HL-60 (cell line): ENCODE results near the gene CCNJ.

Experiments
- CTCF ChIP-seq: IDR thresholded peaks from one replicate; pipeline ENCODE4 v1.5.1; 2011; ENCODE audit warnings: low read length, control low read depth, inconsistent platforms; ENCODE audit not compliant: insufficient read depth
- GABPA ChIP-seq: IDR thresholded peaks from 2 replicates; pipeline ENCODE4 v1.6.1; 2012; ENCODE audit warnings: low read depth
- POLR2AphosphoS5 ChIP-seq: IDR thresholded peaks from 2 replicates; pipeline ENCODE4 v1.6.1; 2012; ENCODE audit warnings: low read depth
- REST ChIP-seq: IDR thresholded peaks from 2 replicates; pipeline ENCODE4 v1.6.1; 2012; ENCODE audit warnings: low read depth; ENCODE audit not compliant: insufficient replicate concordance
- SPI1 ChIP-seq: IDR thresholded peaks from 2 replicates; pipeline ENCODE4 v1.6.1; 2012; ENCODE audit warnings: low read depth, mild to moderate bottlenecking, borderline replicate concordance

DNA sequence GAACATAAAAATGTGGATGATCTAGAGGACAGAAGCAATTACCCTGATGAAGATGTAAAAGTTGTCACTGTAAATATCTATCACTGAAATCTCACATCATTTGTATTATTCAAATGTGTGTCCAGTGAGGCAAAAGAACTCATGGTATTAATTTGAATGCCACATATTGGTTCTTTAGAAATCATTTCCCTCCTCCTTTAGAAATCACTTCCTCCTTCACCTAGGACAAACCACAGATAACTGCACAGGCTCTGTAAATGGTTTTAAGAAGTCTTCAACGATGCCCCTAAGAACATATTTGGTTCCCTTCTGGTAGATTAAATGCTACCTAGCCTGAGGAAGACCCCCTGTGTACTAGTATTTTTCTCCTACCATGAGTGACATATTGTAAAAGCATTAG is 53.6 kb downstream of the CCNJ start:
- no peak for TF ChIP-seq POLR2AphosphoS5
- no peak for TF ChIP-seq CTCF
- no peak for TF ChIP-seq GABPA
- TF ChIP-seq REST = no peak
- peak; percentile 64; the same call in 1 of the 2 replicates for TF ChIP-seq SPI1
